ENCODE data around the gene PLXNC1. TPM values are rescaled to one million over a fixed set of nuclear protein-coding genes. Genes with fewer than 3 reads are reported as not detected.

PLXNC1 gene
- total RNA-seq, 1 experiment from 2014 or later, result 0.30 TPM

- ChIA-PET CTCF (no interaction called here), POLR2A (ENCODE audit: low non-redundant PET) (interaction anchor here (0.7 kb wide), 1 partner anchor 1832 kb away, joined by 4 read pairs; no protein-coding TSS in a partner anchor)
- no TSS peak for BruUV-seq (replicated peaks)
- H3K4me1 ChIP-seq (ENCODE audit: insufficient read depth, low read length, poor library complexity, severe bottlenecking), result peaks cover 5% of the 10 kb centered on the region
- no peak for TF ChIP-seq EZH2 (IDR thresholded peaks at IDR 0.05; ENCODE audit: borderline replicate concordance, low read depth, low read length, poor library complexity, severe bottlenecking)
- TF ChIP-seq CTCF (conservative IDR thresholded peaks at IDR 0.05; ENCODE audit: low read depth, low read length), result no peak
- H3K4me3 ChIP-seq (ENCODE audit: low read depth, low read length, poor library complexity, severe bottlenecking), result no peak overlapping the region
- intact Hi-C loops (cut with micrococcal nuclease; ENCODE audit: unreplicated experiment), result no loop called here
- no peak for DNase-seq (ENCODE audit: low spot score)
- H3K9me3 ChIP-seq (ENCODE audit: low read depth, low read length, poor library complexity, severe bottlenecking), result no peaks in the 10 kb centered on the region
- H3K27ac ChIP-seq (ENCODE audit: low read depth, low read length, poor library complexity, severe bottlenecking), result no peak overlapping the region
- no peaks in the 10 kb centered on the region for H3K36me3 ChIP-seq (ENCODE audit: insufficient read depth, low read length, poor library complexity, severe bottlenecking)
- H3K27me3 ChIP-seq (replicated peaks; ENCODE audit: insufficient read depth, low read depth, low read length, poor library complexity), result no peaks in the 10 kb centered on the region
These were observed 57.4 kb downstream of the PLXNC1 start for GRCh38 chr12:94205822-94206221.

GRCh38 chr12:94206886-94207285 is 58.5 kb downstream of the PLXNC1 start:
- Histone ChIP-seq H3K27me3 (replicated peaks; ENCODE audit: insufficient read depth, low read depth, low read length, poor library complexity) (no peaks in the 10 kb centered on the region), H3K27ac (ENCODE audit: low read depth, low read length, poor library complexity, severe bottlenecking) (no peak overlapping the region), H3K4me1 (ENCODE audit: insufficient read depth, low read length, poor library complexity, severe bottlenecking) (peaks cover 5% of the 10 kb centered on the region), H3K9me3 (ENCODE audit: low read depth, low read length, poor library complexity, severe bottlenecking) (no peaks in the 10 kb centered on the region), H3K4me3 (ENCODE audit: low read depth, low read length, poor library complexity, severe bottlenecking) (no peak overlapping the region), H3K36me3 (ENCODE audit: insufficient read depth, low read length, poor library complexity, severe bottlenecking) (no peaks in the 10 kb centered on the region)
- TF ChIP-seq CTCF (conservative IDR thresholded peaks at IDR 0.05; ENCODE audit: low read depth, low read length) (no peak), EZH2 (IDR thresholded peaks at IDR 0.05; ENCODE audit: borderline replicate concordance, low read depth, low read length, poor library complexity, severe bottlenecking) (no peak)
- no peak for DNase-seq (ENCODE audit: low spot score)
- intact Hi-C loops (cut with micrococcal nuclease; ENCODE audit: unreplicated experiment), result no loop called here
- no TSS peak for BruUV-seq (replicated peaks)
- ChIA-PET POLR2A (ENCODE audit: low non-redundant PET) (interaction anchor here (0.7 kb wide), 1 partner anchor 77 kb away, joined by 3 read pairs; no protein-coding TSS in a partner anchor), CTCF (no interaction called here)

GRCh38 chr12:94207467-94207848 is 59.1 kb downstream of the PLXNC1 start:
- ChIA-PET POLR2A (ENCODE audit: low non-redundant PET) (interaction anchor here (0.7 kb wide), 1 partner anchor 77 kb away, joined by 3 read pairs; no protein-coding TSS in a partner anchor), CTCF (no interaction called here)
- H3K27me3 ChIP-seq (replicated peaks; ENCODE audit: insufficient read depth, low read depth, low read length, poor library complexity), result no peaks in the 10 kb centered on the region
- TF ChIP-seq EZH2 (IDR thresholded peaks at IDR 0.05; ENCODE audit: borderline replicate concordance, low read depth, low read length, poor library complexity, severe bottlenecking) (no peak), CTCF (conservative IDR thresholded peaks at IDR 0.05; ENCODE audit: low read depth, low read length) (no peak)
- H3K27ac ChIP-seq (ENCODE audit: low read depth, low read length, poor library complexity, severe bottlenecking), result no peak overlapping the region
- intact Hi-C loops (cut with micrococcal nuclease; ENCODE audit: unreplicated experiment), result no loop called here
- H3K4me1 ChIP-seq (ENCODE audit: insufficient read depth, low read length, poor library complexity, severe bottlenecking), result peaks cover 5% of the 10 kb centered on the region
- no peaks in the 10 kb centered on the region for H3K9me3 ChIP-seq (ENCODE audit: low read depth, low read length, poor library complexity, severe bottlenecking)
- H3K4me3 ChIP-seq (ENCODE audit: low read depth, low read length, poor library complexity, severe bottlenecking), result no peak overlapping the region
- no TSS peak for BruUV-seq (replicated peaks)
- DNase-seq (ENCODE audit: low spot score), result no peak
- no peaks in the 10 kb centered on the region for H3K36me3 ChIP-seq (ENCODE audit: insufficient read depth, low read length, poor library complexity, severe bottlenecking)
